Measurements from ENCODE around the gene MEIG1. TPM values are rescaled to one million over a fixed set of nuclear protein-coding genes. Genes with fewer than 3 reads are reported as not detected.
"Not testable (repeated sequence)": the region's sequence is repeated elsewhere in the genome, so short reads cannot be mapped to it uniquely, and the experiment has no call there.

MEIG1 gene
- total and polyA plus RNA-seq, 9 donors = 0.27 to 0.97 (median 0.57) TPM; not detected in 1

DNA sequence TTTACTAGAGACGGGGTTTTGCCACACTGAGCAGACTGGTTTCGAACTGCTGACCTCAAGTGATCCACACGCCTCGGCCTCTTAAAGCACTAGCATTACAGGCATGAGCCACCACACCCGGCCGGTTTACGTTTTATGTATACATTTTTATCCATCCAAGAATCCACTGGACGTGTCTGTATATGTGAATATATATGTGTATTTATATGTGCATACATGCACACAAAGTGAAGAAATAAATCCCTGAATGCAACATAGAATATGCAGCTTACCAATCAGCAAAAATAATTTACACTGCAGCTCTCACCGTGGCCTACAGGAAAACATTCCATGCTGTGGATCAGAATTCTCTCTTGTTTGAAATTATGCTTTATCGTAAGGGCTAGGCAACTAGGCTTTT lies 28.6 kb upstream of the MEIG1 start:
- no peak for DNase-seq
- Histone ChIP-seq H3K27me3 (ENCODE audit: control insufficient read depth, insufficient read depth, low read length) (no peaks in the 10 kb centered on the region), H3K27ac (ENCODE audit: low read length) (no peak overlapping the region), H3K9me3 (replicated peaks; ENCODE audit: control insufficient read depth, low read depth, low read length) (no peaks in the 10 kb centered on the region), H3K4me3 (ENCODE audit: low read length) (no peak overlapping the region), H3K36me3 (ENCODE audit: control insufficient read depth, insufficient read depth, low read length) (peaks cover 44% of the 10 kb centered on the region), H3K4me1 (ENCODE audit: control insufficient read depth, insufficient read depth, low read length) (no peaks in the 10 kb centered on the region)
- 97% methylated on average over 4 of the region's 10 CpGs for WGBS (ENCODE audit: insufficient coverage)

DNA sequence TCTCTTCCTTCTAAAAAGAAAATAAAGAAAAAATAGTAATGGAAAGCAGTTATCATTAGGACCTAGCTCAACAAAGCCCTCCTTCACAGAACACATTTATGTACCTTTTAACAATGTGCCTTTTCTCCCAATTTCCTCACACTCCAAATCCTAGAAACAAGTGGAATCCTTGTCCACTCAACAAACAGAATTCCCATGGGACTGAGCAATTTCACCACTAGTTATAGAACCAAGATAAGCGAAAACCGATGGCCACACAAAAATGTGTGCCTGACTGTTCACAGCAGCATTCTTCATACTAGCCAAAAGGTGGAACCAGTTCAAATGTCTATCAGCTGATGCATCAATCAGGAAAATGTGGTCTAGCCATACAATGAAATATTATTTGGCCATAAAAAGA lies 22.6 kb upstream of the MEIG1 start:
- 94% methylated on average over 2 of the region's 2 CpGs for WGBS (ENCODE audit: insufficient coverage)
- Histone ChIP-seq H3K36me3 (ENCODE audit: control insufficient read depth, insufficient read depth, low read length) (peaks cover 24% of the 10 kb centered on the region), H3K4me1 (ENCODE audit: control insufficient read depth, insufficient read depth, low read length) (no peaks in the 10 kb centered on the region), H3K9me3 (replicated peaks; ENCODE audit: control insufficient read depth, low read depth, low read length) (no peaks in the 10 kb centered on the region), H3K27me3 (ENCODE audit: control insufficient read depth, insufficient read depth, low read length) (no peaks in the 10 kb centered on the region), H3K4me3 (ENCODE audit: low read length) (no peak overlapping the region), H3K27ac (ENCODE audit: low read length) (no peak overlapping the region)
- no peak for DNase-seq

GRCh38 chr10:14938971-14939370 lies 20.2 kb upstream of the MEIG1 start:
- not testable (repeated sequence) for H3K4me1 ChIP-seq (ENCODE audit: control insufficient read depth, insufficient read depth, low read length); H3K27ac ChIP-seq (ENCODE audit: low read length); DNase-seq; H3K27me3 ChIP-seq (ENCODE audit: control insufficient read depth, insufficient read depth, low read length); H3K4me3 ChIP-seq (ENCODE audit: low read length); H3K9me3 ChIP-seq (replicated peaks; ENCODE audit: control insufficient read depth, low read depth, low read length)
- peaks cover 19% of the 10 kb centered on the region for H3K36me3 ChIP-seq (ENCODE audit: control insufficient read depth, insufficient read depth, low read length)
- no CpG with 5 or more reads among the region's 5 CpGs for WGBS (ENCODE audit: insufficient coverage)

GRCh38 chr10:14942147-14942949 lies 16.8 kb upstream of the MEIG1 start:
- not testable (repeated sequence) for H3K4me1 ChIP-seq (ENCODE audit: control insufficient read depth, insufficient read depth, low read length); H3K4me3 ChIP-seq (ENCODE audit: low read length); H3K27me3 ChIP-seq (ENCODE audit: control insufficient read depth, insufficient read depth, low read length); H3K27ac ChIP-seq (ENCODE audit: low read length); H3K9me3 ChIP-seq (replicated peaks; ENCODE audit: control insufficient read depth, low read depth, low read length); DNase-seq
- peaks cover 33% of the 10 kb centered on the region for H3K36me3 ChIP-seq (ENCODE audit: control insufficient read depth, insufficient read depth, low read length)
- WGBS (ENCODE audit: insufficient coverage) = 100% methylated on average over 1 of the region's 17 CpGs

- 100% methylated on average over 2 of the region's 7 CpGs for WGBS (ENCODE audit: insufficient coverage)
- not testable (repeated sequence) for H3K4me3 ChIP-seq (ENCODE audit: low read length); H3K9me3 ChIP-seq (replicated peaks; ENCODE audit: control insufficient read depth, low read depth, low read length); H3K27ac ChIP-seq (ENCODE audit: low read length); H3K27me3 ChIP-seq (ENCODE audit: control insufficient read depth, insufficient read depth, low read length); H3K4me1 ChIP-seq (ENCODE audit: control insufficient read depth, insufficient read depth, low read length); DNase-seq
- peaks cover 39% of the 10 kb centered on the region for H3K36me3 ChIP-seq (ENCODE audit: control insufficient read depth, insufficient read depth, low read length)
Observed at GRCh38 chr10:14942950-14943338, 16.2 kb upstream of the MEIG1 start.

- Histone ChIP-seq H3K4me1 (ENCODE audit: control insufficient read depth, insufficient read depth, low read length) (no peaks in the 10 kb centered on the region), H3K27me3 (ENCODE audit: control insufficient read depth, insufficient read depth, low read length) (no peaks in the 10 kb centered on the region), H3K9me3 (replicated peaks; ENCODE audit: control insufficient read depth, low read depth, low read length) (peaks cover 2% of the 10 kb centered on the region), H3K36me3 (ENCODE audit: control insufficient read depth, insufficient read depth, low read length) (peaks cover 42% of the 10 kb centered on the region), H3K27ac (ENCODE audit: low read length) (no peak overlapping the region), H3K4me3 (ENCODE audit: low read length) (no peak overlapping the region)
- WGBS (ENCODE audit: insufficient coverage) = no CpG with 5 or more reads among the region's 5 CpGs
- no peak for DNase-seq
Observed at GRCh38 chr10:14945108-14945507, 14.1 kb upstream of the MEIG1 start.

DNA sequence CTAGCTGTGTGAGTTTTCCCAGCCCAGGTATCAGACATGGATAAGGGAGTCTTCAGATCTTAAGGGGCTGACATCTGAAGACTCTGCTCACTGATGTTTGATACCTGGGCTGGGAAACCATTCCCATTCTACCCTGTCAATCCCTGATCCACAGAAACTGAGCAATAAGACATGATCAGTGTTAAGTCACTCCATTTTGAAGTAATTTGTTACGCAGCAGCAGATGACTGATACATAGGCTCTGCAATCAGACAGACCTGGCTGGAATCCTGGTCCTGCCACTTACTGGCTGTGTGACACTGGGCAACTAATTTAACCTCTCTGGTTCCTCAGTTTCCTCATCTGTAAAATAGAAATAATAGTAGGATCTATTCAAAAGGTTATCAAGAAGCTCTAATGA lies 11.9 kb upstream of the MEIG1 start:
- Histone ChIP-seq H3K9me3 (replicated peaks; ENCODE audit: control insufficient read depth, low read depth, low read length) (peaks cover 2% of the 10 kb centered on the region), H3K27me3 (ENCODE audit: control insufficient read depth, insufficient read depth, low read length) (no peaks in the 10 kb centered on the region), H3K36me3 (ENCODE audit: control insufficient read depth, insufficient read depth, low read length) (peaks cover 33% of the 10 kb centered on the region), H3K4me3 (ENCODE audit: low read length) (no peak overlapping the region), H3K4me1 (ENCODE audit: control insufficient read depth, insufficient read depth, low read length) (no peaks in the 10 kb centered on the region), H3K27ac (ENCODE audit: low read length) (no peak overlapping the region)
- DNase-seq = no peak
- no CpG with 5 or more reads among the region's 1 CpG for WGBS (ENCODE audit: insufficient coverage)

DNA sequence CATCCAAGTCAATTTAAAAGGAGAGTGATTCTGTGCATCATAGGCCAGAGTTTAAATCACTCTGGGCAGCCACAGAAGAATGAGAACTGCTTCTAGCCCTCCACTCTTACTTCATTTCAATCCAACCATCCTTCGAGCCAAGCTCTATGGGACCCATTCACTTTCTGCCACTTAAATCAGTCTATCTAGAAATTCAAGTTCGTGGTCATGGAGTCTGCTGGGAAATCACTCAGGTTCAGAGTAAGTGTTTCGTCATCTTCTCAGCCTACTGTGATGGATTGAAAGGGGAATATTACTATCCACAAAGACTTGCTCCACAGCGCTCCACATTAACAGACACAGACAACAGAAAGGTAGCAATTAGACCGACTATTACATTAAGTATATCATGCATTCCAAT lies 9.9 kb upstream of the MEIG1 start:
- no peak for DNase-seq
- Histone ChIP-seq H3K9me3 (replicated peaks; ENCODE audit: control insufficient read depth, low read depth, low read length) (peaks cover 2% of the 10 kb centered on the region), H3K4me3 (ENCODE audit: low read length) (no peak overlapping the region), H3K36me3 (ENCODE audit: control insufficient read depth, insufficient read depth, low read length) (peaks cover 26% of the 10 kb centered on the region), H3K27ac (ENCODE audit: low read length) (no peak overlapping the region), H3K4me1 (ENCODE audit: control insufficient read depth, insufficient read depth, low read length) (peaks cover 11% of the 10 kb centered on the region), H3K27me3 (ENCODE audit: control insufficient read depth, insufficient read depth, low read length) (no peaks in the 10 kb centered on the region)
- WGBS (ENCODE audit: insufficient coverage) = 83% methylated on average over 1 of the region's 5 CpGs

DNA sequence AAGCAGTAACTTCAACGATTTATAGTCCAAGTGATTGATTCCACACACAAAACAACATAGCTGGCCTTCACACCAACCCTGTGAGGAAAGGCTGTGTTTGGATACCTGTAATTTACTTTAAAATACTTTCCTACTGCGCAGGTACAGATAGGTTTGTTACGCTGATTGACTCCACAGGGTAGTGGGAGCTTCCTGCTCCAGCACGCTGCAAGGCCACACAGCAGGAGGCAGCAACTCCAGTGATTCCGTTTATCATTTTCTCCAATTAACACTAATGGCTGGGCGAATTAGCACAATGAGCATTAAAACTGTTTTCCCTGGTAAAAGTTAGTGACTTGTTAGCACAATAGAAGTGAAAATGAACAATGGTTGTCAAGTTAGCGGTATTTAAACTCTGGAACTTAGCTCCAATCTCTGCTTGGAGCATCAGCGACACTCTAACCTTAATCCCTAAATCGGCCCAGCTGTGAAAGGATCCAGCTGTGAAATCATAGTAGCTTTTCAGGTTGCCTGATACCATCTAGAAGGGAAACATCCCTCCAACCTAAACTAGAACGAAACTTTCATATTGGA lies 6.3 kb upstream of the MEIG1 start:
- Histone ChIP-seq H3K27me3 (ENCODE audit: control insufficient read depth, insufficient read depth, low read length) (no peaks in the 10 kb centered on the region), H3K36me3 (ENCODE audit: control insufficient read depth, insufficient read depth, low read length) (peaks cover 2% of the 10 kb centered on the region), H3K4me1 (ENCODE audit: control insufficient read depth, insufficient read depth, low read length) (peaks cover 11% of the 10 kb centered on the region), H3K27ac (ENCODE audit: low read length) (peak overlapping the region; percentile 95), H3K4me3 (ENCODE audit: low read length) (peak overlapping the region; percentile 91), H3K9me3 (replicated peaks; ENCODE audit: control insufficient read depth, low read depth, low read length) (no peaks in the 10 kb centered on the region)
- DNase-seq = no peak
- WGBS (ENCODE audit: insufficient coverage) = 27% methylated on average over 3 of the region's 10 CpGs

- Histone ChIP-seq H3K9me3 (replicated peaks; ENCODE audit: control insufficient read depth, low read depth, low read length) (no peaks in the 10 kb centered on the region), H3K4me1 (ENCODE audit: control insufficient read depth, insufficient read depth, low read length) (peaks cover 11% of the 10 kb centered on the region), H3K27me3 (ENCODE audit: control insufficient read depth, insufficient read depth, low read length) (no peaks in the 10 kb centered on the region), H3K27ac (ENCODE audit: low read length) (peak overlapping the region; percentile 95), H3K36me3 (ENCODE audit: control insufficient read depth, insufficient read depth, low read length) (no peaks in the 10 kb centered on the region), H3K4me3 (ENCODE audit: low read length) (peak overlapping the region; percentile 91)
- no peak for DNase-seq
- under 1% methylated on average over 29 of the region's 32 CpGs for WGBS (ENCODE audit: insufficient coverage)
Observed at GRCh38 chr10:14953424-14954000, 5.7 kb upstream of the MEIG1 start.
